Stomach (tissue), 4 donors: ENCODE data around the gene DTYMK.

Experiments
- CTCF ChIP-seq, 7 experiments: fragments of 450-650 bp in 4 of 7; fragments of 200-600 bp in 3 of 7; sonication (generic) in 3 of 7; IDR thresholded peaks; one replicate each; pipeline ENCODE4 v1.5.1; 2016 to 2019; ENCODE audit warnings: antibody characterized with exemption in 7 of 7, control low read depth in 2 of 7, mild to moderate bottlenecking in 1 of 7
- EP300 ChIP-seq: sonication (generic); formaldehyde crosslinking; IDR thresholded peaks from one replicate; pipeline ENCODE4 v1.6.1; 2017; ENCODE audit warnings: antibody characterized with exemption
- POLR2AphosphoS5 ChIP-seq, 3 donors: sonication (generic); formaldehyde crosslinking; IDR thresholded peaks; one replicate each; pipeline ENCODE4 v1.6.1; 2016; ENCODE audit warnings: antibody characterized with exemption in 3 of 3

GRCh38 chr2:241640165-241640795, 46.3 kb downstream of the DTYMK start:
- TF ChIP-seq EP300 (no peak), CTCF (IDR thresholded peaks at IDR 0.05) (no peak), POLR2AphosphoS5 (IDR thresholded peaks at IDR 0.05) (no peak)
